Fibroblast of gingiva (primary cell): Measurements from ENCODE around the gene STIMATE.

ENCODE experiments used
- DNase-seq: peaks from one replicate; pipeline ENCODE4 v3.0.0-alpha.2; 2011; ENCODE audit warnings: low read depth

STIMATE gene

GRCh38 chr3:52893723-52894122 is 3.6 kb downstream of the STIMATE start:
- DNase-seq, result no peak

- DNase-seq, result peak; percentile 19
Measured at GRCh38 chr3:52892625-52893311, 4.6 kb downstream of the STIMATE start.

GRCh38 chr3:52892290-52892624 is 5.1 kb downstream of the STIMATE start:
- DNase-seq, result no peak

GRCh38 chr3:52891615-52892081 is 5.7 kb downstream of the STIMATE start:
- peak; percentile 89 for DNase-seq

- no peak for DNase-seq
Measured at GRCh38 chr3:52891164-52891563, 6.2 kb downstream of the STIMATE start.

- DNase-seq, result no peak
Measured at GRCh38 chr3:52890735-52891134, 6.6 kb downstream of the STIMATE start.

- no peak for DNase-seq
Measured at GRCh38 chr3:52889901-52890300, 7.4 kb downstream of the STIMATE start.

- DNase-seq, result no peak
Measured at GRCh38 chr3:52887166-52887565, 10.2 kb downstream of the STIMATE start.

- DNase-seq, result no peak
Measured at GRCh38 chr3:52886049-52886730, 11.2 kb downstream of the STIMATE start.

- no peak for DNase-seq
Measured at GRCh38 chr3:52882377-52882776, 15.0 kb downstream of the STIMATE start.

GRCh38 chr3:52881871-52882270 is 15.5 kb downstream of the STIMATE start:
- no peak for DNase-seq

- no peak for DNase-seq
Measured at GRCh38 chr3:52880474-52880873, 16.9 kb downstream of the STIMATE start.

- DNase-seq, result no peak
Measured at GRCh38 chr3:52880047-52880446, 17.3 kb downstream of the STIMATE start.

- DNase-seq, result no peak
Measured at GRCh38 chr3:52879581-52879980, 17.8 kb downstream of the STIMATE start.

- DNase-seq, result no peak
Measured at GRCh38 chr3:52879090-52879489, 18.3 kb downstream of the STIMATE start.

GRCh38 chr3:52877085-52877484 is 20.3 kb downstream of the STIMATE start:
- DNase-seq, result no peak

- DNase-seq, result no peak
Measured at GRCh38 chr3:52874864-52875587, 22.3 kb downstream of the STIMATE start.

GRCh38 chr3:52874160-52874701 is 23.1 kb downstream of the STIMATE start:
- no peak for DNase-seq

- DNase-seq, result peak; percentile 91
Measured at GRCh38 chr3:52873433-52874159, 23.8 kb downstream of the STIMATE start.

GRCh38 chr3:52872245-52872644 is 25.1 kb downstream of the STIMATE start:
- no peak for DNase-seq

- no peak for DNase-seq
Measured at GRCh38 chr3:52871761-52872160, 25.6 kb downstream of the STIMATE start.

GRCh38 chr3:52870471-52870870 is 26.9 kb downstream of the STIMATE start:
- no peak for DNase-seq
